KMS-11 (cell line): ENCODE measurements around the gene SLC8A1.

ENCODE experiments used
- H2AFZ ChIP-seq: fragments of 200-600 bp; sonication (generic); 2 replicates; pipeline ENCODE4 v1.6.1; 2016; ENCODE audit warnings: antibody characterized with exemption, mixed run types, low read depth
- H3K27ac ChIP-seq: fragments of 200-600 bp; sonication (generic); 2 replicates; pipeline ENCODE4 v1.6.1; 2016; ENCODE audit warnings: mild to moderate bottlenecking, mixed run types
- H3K27me3 ChIP-seq: fragments of 200-600 bp; sonication (generic); 2 replicates; pipeline ENCODE4 v1.6.1; 2017; ENCODE audit warnings: mild to moderate bottlenecking, low read depth, mixed run types, moderate library complexity; ENCODE audit not compliant: insufficient read depth
- H3K36me3 ChIP-seq: fragments of 200-600 bp; sonication (generic); 2 replicates; pipeline ENCODE4 v1.6.1; 2017; ENCODE audit warnings: mild to moderate bottlenecking, mixed run types; ENCODE audit not compliant: insufficient read depth
- H3K4me1 ChIP-seq: fragments of 200-600 bp; sonication (generic); 2 replicates; pipeline ENCODE4 v1.6.1; 2016; ENCODE audit warnings: mild to moderate bottlenecking, low read depth, mixed run types; ENCODE audit not compliant: poor library complexity, severe bottlenecking
- H3K4me2 ChIP-seq: fragments of 200-600 bp; sonication (generic); 2 replicates; pipeline ENCODE4 v1.7.0; 2016; ENCODE audit warnings: mild to moderate bottlenecking, mixed run types
- H3K4me3 ChIP-seq: fragments of 200-600 bp; sonication (generic); IDR thresholded peaks from 2 replicates; pipeline ENCODE4 v1.6.1; 2017; ENCODE audit warnings: low read depth, low read length, mixed read lengths; ENCODE audit not compliant: insufficient read depth
- H3K79me2 ChIP-seq: fragments of 200-600 bp; sonication (generic); 2 replicates; pipeline ENCODE4 v1.6.1; 2016; ENCODE audit warnings: low read depth, mixed run types; ENCODE audit not compliant: insufficient read depth
- H3K9ac ChIP-seq: fragments of 200-600 bp; sonication (generic); 2 replicates; pipeline ENCODE4 v1.6.1; 2016; ENCODE audit warnings: mild to moderate bottlenecking, mixed run types
- H4K20me1 ChIP-seq: fragments of 200-600 bp; sonication (generic); 2 replicates; pipeline ENCODE4 v1.6.1; 2016; ENCODE audit warnings: mild to moderate bottlenecking, mixed run types; ENCODE audit not compliant: insufficient read depth
- CTCF ChIP-seq: fragments of 200-600 bp; sonication (generic); conservative IDR thresholded peaks from 2 replicates; pipeline ENCODE4 v1.6.1; 2017; ENCODE audit warnings: low read depth, mild to moderate bottlenecking, antibody characterized with exemption, low read length, moderate library complexity, mixed read lengths

SLC8A1 gene

GRCh38 chr2:40098786-40099470, 353.0 kb downstream of the SLC8A1 start:
- Histone ChIP-seq H3K27ac (no peak overlapping the region), H3K36me3 (no peaks in the 10 kb centered on the region), H3K4me3 (no peak overlapping the region), H3K9ac (no peak overlapping the region), H2AFZ (no peak overlapping the region), H3K4me1 (no peaks in the 10 kb centered on the region), H3K79me2 (no peaks in the 10 kb centered on the region), H3K4me2 (no peak overlapping the region), H3K27me3 (no peaks in the 10 kb centered on the region), H4K20me1 (no peaks in the 10 kb centered on the region)
- no peak for TF ChIP-seq CTCF

GRCh38 chr2:40097691-40098385, 354.1 kb downstream of the SLC8A1 start:
- H3K79me2 ChIP-seq = no peaks in the 10 kb centered on the region
- no peak overlapping the region for H3K4me2 ChIP-seq
- H3K4me3 ChIP-seq = no peak overlapping the region
- H3K4me1 ChIP-seq = no peaks in the 10 kb centered on the region
- no peak overlapping the region for H3K9ac ChIP-seq
- no peaks in the 10 kb centered on the region for H3K27me3 ChIP-seq
- no peaks in the 10 kb centered on the region for H3K36me3 ChIP-seq
- H2AFZ ChIP-seq = no peak overlapping the region
- TF ChIP-seq CTCF = no peak
- no peak overlapping the region for H3K27ac ChIP-seq
- H4K20me1 ChIP-seq = no peaks in the 10 kb centered on the region

- H3K4me3 ChIP-seq = no peak overlapping the region
- no peaks in the 10 kb centered on the region for H3K36me3 ChIP-seq
- no peaks in the 10 kb centered on the region for H4K20me1 ChIP-seq
- H2AFZ ChIP-seq = no peak overlapping the region
- no peak overlapping the region for H3K27ac ChIP-seq
- no peak overlapping the region for H3K9ac ChIP-seq
- no peaks in the 10 kb centered on the region for H3K27me3 ChIP-seq
- TF ChIP-seq CTCF = no peak
- H3K4me1 ChIP-seq = no peaks in the 10 kb centered on the region
- H3K79me2 ChIP-seq = no peaks in the 10 kb centered on the region
- H3K4me2 ChIP-seq = no peak overlapping the region
Observed at GRCh38 chr2:40096360-40096759, 355.5 kb downstream of the SLC8A1 start.

GRCh38 chr2:40095000-40095399, 356.9 kb downstream of the SLC8A1 start:
- Histone ChIP-seq H4K20me1 (no peaks in the 10 kb centered on the region), H2AFZ (no peak overlapping the region), H3K9ac (no peak overlapping the region), H3K27ac (no peak overlapping the region), H3K4me3 (no peak overlapping the region), H3K79me2 (no peaks in the 10 kb centered on the region), H3K4me1 (no peaks in the 10 kb centered on the region), H3K4me2 (no peak overlapping the region), H3K27me3 (no peaks in the 10 kb centered on the region), H3K36me3 (no peaks in the 10 kb centered on the region)
- no peak for TF ChIP-seq CTCF
